GM18867 (cell line): ENCODE results near the gene EIF3J.
"Not testable (repeated sequence)": the region's sequence is repeated elsewhere in the genome, so short reads cannot be mapped to it uniquely, and the experiment has no call there.

ENCODE experiments used
- ATAC-seq: cut with Tn5 transposase; IDR thresholded peaks from one replicate; pipeline ENCODE4 v1.9.1; 2021; ENCODE audit warnings: mild to moderate bottlenecking, moderate library complexity; ENCODE audit not compliant: unreplicated experiment

Gene EIF3J, protein sequence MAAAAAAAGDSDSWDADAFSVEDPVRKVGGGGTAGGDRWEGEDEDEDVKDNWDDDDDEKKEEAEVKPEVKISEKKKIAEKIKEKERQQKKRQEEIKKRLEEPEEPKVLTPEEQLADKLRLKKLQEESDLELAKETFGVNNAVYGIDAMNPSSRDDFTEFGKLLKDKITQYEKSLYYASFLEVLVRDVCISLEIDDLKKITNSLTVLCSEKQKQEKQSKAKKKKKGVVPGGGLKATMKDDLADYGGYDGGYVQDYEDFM

DNA sequence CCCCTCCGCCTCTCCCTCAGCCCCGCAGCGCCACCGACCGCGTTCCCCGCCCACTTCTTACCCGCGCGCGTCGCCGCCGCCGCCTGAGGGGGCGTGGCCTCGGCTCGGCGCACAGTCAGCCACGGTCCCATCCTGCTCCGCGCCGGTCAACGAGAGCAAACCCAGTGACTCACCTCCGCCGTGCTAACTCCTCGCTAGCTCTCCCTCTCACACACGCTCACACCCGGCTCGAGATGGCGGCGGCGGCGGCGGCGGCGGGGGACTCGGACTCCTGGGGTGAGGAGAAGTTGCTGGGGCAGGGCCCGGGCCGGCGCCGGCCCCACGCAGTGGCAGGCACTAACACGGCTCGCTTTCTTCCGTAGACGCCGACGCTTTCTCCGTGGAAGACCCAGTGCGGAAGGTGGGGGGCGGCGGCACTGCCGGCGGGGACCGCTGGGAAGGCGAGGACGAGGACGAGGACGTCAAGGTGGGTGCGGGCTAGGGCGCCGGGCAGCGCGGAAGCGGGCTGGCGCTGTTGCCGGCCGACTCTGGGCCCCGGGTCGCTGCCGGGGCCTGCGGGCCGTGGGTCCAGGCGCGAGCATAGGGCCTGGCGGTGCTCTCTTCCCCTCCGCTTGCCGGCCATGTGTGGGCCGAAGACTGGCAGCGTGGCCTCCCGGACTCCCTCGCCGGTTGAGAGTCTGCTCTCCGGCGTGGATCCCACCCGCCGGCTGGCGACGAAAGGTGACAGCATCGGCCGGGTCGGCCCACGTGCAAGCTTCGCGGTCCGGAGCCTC, at the start of gene EIF3J:
Gene EIF3J (plus strand): TSS at position 186 of the 773 bp plus-strand sequence. CDS start 48 bp downstream, at position 234.
- peak; percentile 84 for ATAC-seq

GRCh38 chr15:44489464-44489863, 47.5 kb upstream of the EIF3J start:
- ATAC-seq = no peak

DNA sequence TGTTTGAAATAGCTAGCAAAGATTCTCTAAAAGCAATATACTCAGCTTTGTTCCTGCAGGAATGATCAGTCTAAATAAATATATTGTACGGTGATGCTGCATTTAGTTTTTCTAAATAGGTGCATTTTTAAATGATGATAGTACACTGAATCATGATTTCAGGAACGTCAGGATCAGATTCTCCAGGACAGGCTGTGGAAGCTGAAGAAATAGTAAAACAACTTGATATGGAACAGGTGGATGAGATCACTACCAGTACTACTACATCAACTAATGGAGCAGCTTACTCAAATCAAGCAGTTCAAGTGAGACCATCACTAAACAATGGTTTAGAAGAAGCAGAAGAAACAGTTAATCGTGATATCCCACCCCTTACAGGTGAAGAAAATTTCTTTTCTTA, 46.3 kb upstream of the EIF3J start:
- ATAC-seq = no peak

DNA sequence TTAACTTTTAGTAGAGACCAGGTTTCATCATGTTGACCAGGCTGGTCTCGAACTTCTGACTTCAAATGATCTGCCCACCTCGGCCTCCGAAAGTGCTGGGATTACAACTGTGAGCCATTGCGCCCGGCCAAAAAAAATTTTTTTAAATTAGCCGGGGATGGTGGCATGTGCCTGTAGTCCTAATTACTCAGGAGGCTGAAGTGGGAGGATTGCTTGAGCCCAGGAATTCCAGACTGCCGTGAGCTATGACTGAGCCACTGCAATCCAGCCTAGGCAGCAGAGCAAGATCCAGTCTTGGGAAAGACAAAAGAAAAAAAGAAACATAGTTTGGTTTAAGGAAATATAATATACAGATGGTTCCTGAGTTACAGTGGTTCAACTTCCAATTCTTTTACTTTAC, 44.9 kb upstream of the EIF3J start:
- ATAC-seq = no peak

- ATAC-seq = no peak
Observed at GRCh38 chr15:44492672-44493071, 44.3 kb upstream of the EIF3J start.

DNA sequence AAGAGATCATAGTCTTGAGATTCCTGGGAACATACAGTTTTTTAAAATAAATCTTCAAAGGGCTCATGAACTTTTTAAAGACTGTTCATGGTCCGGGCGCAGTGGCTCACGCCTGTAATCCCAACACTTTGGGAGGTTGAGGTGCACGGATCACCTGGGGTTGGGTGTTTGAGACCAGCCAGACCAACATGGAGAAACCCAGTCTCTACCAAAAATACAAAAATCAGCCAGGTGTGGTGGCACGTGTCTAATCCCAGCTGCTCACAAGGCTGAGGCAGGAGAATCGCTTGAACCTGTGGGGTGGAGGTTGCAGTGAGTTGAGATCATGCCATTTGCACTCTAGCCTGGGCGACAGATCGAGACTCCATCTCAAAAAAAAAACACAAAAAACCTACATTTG, 41.4 kb upstream of the EIF3J start:
- ATAC-seq = no peak

DNA sequence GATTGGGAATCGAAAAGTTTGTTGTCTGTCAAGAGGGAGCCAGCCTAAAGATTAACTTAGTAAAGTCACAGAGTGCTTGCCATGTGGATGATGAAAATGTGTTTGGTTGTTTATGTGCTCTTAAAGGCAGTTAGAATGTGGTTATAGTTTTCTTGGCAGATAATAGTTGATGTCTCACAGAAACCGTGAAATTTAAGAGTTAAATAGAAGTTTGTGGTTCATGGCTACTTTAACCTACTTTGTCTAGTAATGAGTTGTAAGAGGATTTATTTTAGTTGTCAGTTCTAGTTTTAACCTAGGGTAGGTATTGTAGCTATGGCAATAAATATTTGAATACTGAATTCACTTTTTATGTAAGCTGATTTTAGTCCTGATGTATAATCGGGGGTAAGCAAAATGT, 36.4 kb upstream of the EIF3J start:
- no peak for ATAC-seq

- no peak for ATAC-seq
Observed at GRCh38 chr15:44501768-44502366, 35.1 kb upstream of the EIF3J start.

DNA sequence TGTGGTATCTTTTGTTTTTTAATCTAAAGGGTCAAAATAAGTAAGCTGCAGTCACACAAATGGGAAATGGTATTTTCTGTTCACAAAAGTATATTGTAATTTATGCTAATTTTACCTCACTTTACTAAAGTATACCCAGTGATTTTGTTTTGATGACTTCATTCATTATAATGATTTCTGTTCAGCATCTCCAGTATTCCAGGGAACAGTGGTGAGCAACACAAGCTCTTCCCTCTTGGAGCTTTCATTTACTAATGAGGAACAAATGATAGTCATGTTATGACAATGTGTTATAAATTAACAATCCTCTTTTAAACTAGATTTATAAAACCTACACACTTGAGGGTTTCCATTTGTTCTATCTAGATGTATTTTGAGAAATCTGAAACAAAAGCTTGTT, 20.5 kb upstream of the EIF3J start:
- ATAC-seq = no peak

DNA sequence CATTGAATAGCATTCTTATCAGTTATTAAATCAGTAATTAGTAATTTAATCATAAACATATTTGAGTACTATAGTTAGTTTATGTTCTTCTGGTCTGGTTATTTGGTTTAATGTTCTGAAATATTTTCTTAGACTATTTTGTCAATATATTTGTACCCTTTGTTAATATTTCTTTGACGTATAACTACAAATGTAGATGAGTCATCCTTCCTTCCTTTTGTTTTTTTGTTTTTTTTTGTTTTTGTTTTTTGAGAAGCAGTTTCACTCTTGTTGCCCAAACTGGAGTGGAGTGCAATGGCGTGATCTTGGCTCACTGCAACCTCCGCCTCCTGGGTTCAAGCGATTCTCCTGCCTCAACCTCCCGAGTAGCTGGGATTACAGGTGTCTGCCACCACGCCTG, 17.4 kb upstream of the EIF3J start:
- no peak for ATAC-seq

- ATAC-seq = no peak
Observed at GRCh38 chr15:44525018-44525417, 11.9 kb upstream of the EIF3J start.

DNA sequence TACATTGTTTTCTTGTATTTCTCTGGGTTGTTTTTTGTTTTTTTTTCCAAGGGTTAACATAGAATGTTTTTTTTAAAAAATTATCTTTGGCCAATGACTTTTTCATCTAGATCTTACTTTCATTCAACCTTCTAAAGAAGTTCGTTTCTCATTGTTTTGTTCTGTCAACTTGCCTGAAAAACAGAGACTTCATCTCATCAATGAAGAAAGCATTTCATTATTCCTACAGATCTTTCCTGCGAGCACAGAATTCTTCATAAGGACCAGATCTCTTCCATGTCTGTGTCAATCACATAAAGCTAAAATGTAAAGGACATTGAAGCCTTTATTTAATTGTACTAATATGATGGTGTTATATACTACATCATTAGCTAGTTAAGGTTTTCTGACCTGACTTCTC, 9.7 kb upstream of the EIF3J start:
- ATAC-seq = no peak

DNA sequence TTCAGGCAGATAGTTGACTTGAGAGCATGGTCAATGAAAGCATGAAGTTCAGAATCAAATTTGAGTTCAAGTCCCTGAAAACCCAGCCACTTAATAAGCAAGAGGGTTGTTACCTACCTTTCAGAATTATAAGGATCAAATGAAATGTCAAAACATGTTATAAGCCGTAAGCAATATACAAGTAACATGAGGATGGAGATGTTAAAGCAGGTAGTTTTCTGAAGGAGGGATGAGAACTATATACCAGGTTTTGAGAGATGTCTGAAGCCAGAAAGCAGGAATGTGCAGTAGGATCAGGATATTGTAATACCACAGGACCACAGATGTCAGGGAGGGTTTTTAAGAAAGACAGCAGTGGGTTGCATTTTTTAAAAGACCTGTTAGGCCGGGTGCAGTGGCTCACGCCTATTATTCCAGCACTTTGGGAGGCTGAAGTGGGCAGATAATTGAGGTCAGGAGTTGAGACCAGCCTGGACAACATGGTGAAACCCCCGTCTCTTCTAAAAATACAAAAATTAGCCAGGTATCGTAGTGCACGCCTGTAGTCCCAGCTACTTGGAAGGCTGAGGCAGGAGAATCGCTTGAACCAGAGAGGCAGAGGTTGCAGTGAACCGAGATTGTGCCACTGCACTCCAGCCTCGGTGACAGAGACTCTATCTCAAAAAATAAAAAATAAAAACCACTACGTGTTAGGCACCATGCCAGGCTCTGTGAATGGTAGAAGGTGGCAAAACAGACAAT, 6.9 kb upstream of the EIF3J start:
- ATAC-seq = no peak

GRCh38 chr15:44530653-44531052, 6.3 kb upstream of the EIF3J start:
- ATAC-seq = no peak

DNA sequence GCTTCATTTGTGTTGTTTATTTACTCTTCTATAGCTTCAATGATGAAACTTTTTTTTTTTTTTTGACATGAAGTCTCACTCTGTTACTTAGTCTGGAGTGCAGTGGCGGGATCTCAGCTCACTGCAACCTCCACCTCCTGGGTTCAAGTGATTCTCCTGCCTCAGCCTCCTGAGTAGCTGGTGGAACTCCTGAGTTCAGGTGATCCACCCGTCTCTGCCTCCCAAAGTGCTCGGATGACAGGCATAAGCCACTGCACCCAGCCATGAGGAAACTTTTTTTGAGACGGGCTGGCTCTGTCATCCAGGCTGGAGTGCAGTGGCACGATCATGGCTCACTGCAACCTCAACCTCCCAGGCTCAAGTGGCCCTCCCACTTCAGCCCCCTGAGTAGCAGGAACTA, 4.7 kb upstream of the EIF3J start:
- ATAC-seq = not testable (repeated sequence)

GRCh38 chr15:44532689-44533088, 4.3 kb upstream of the EIF3J start:
- no peak for ATAC-seq

GRCh38 chr15:44535092-44535491, 1.9 kb upstream of the EIF3J start:
- ATAC-seq = no peak

- ATAC-seq = no peak
Observed at GRCh38 chr15:44535523-44536301, 1.2 kb upstream of the EIF3J start.

DNA sequence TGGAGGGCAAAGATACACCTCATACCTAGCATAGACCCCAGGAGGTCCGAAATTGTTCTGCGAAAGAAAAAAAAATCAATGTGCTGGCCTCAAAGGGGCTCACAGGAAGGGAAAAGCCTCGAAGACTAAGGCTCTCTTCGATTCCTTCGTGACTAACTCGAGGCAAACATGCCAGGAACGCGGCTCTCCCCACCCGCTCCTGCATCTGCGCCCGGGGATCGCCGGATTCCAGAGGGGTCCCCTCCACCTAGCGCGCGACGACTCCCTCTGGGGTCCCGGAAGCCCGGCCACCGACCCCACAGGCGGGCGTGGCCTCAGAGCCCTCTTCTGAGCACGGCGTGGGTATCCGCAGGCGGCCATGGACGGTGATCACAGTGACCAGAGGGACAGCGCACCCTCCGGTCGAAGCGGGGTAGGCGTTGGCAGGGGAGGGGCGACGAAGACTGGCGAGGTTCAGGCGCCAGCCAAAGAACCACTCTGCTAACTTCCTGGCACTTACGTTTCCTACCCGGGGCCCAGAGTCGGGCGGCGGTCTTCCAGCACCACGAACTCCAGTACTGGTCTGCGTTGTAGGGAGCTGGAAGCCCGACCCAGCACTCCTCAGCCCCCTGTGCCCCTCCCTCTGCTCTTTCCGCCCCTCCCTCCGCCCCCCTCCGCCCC, 515 bp upstream of the EIF3J start:
- peak; percentile 58 for ATAC-seq

GRCh38 chr15:44537735-44538240, 841 bp downstream of the EIF3J start:
- no peak for ATAC-seq
